PC-9 (cell line): ENCODE measurements around the gene STAT4. TPM values are rescaled to one million over a fixed set of nuclear protein-coding genes. Genes with fewer than 3 reads are reported as not detected.

Experiments used
- BruUV-seq: library from RNA; stranded (reverse); fragments of 400-500 nt; replicated peaks from 2 replicates; lab custom pipeline; 2021; lab: Mats Ljungman, UMichigan
- CTCF ChIA-PET: fragments of 300-600 bp; sonication (Branson Sonifier 250); formaldehyde crosslinking; loops from one replicate; lab custom pipeline; 2022; ENCODE audit warnings: antibody characterized with exemption; lab: Charles Lee
- POLR2A ChIA-PET: fragments of 300-600 bp; sonication (Branson Sonifier 250); formaldehyde crosslinking; loops from one replicate; lab custom pipeline; 2022; ENCODE audit warnings: antibody characterized with exemption; ENCODE audit not compliant: unreplicated experiment; lab: Charles Lee
- DNase-seq, 2 experiments: peaks; one replicate each; pipeline versions ENCODE4 v3.0.0 to v3.0.0-alpha.2; 2015 to 2022; ENCODE audit warnings: mixed read lengths in 1 of 2
- H2AFZ ChIP-seq: fragments of 200-600 bp; sonication (generic); 2 replicates; pipeline ENCODE4 v1.8.1; 2017; ENCODE audit warnings: antibody characterized with exemption
- H3F3A ChIP-seq: fragments of 200-600 bp; sonication (generic); 2 replicates; pipeline ENCODE4 v1.8.1; 2017; ENCODE audit warnings: antibody characterized with exemption, mild to moderate bottlenecking, low read depth; ENCODE audit not compliant: insufficient read depth
- H3K27ac ChIP-seq: fragments of 200-600 bp; sonication (generic); 2 replicates; pipeline ENCODE4 v1.6.1; 2016; ENCODE audit warnings: mixed run types
- H3K27me3 ChIP-seq: fragments of 200-600 bp; sonication (generic); 2 replicates; pipeline ENCODE4 v1.6.1; 2016; ENCODE audit warnings: low read depth, mixed run types; ENCODE audit not compliant: insufficient read depth
- H3K36me3 ChIP-seq: fragments of 200-600 bp; sonication (generic); 2 replicates; pipeline ENCODE4 v1.6.1; 2016; ENCODE audit warnings: low read depth, mixed run types
- H3K4me1 ChIP-seq: fragments of 200-600 bp; sonication (generic); replicated peaks from 2 replicates; pipeline ENCODE4 v1.6.1; 2016; ENCODE audit warnings: mixed run types; ENCODE audit not compliant: insufficient read depth
- H3K4me2 ChIP-seq: fragments of 200-600 bp; sonication (generic); 2 replicates; pipeline ENCODE4 v1.6.1; 2017; ENCODE audit warnings: mixed run types
- H3K4me3 ChIP-seq: fragments of 200-600 bp; sonication (generic); 2 replicates; pipeline ENCODE4 v1.6.1; 2016; ENCODE audit warnings: mixed run types
- H3K79me2 ChIP-seq: fragments of 200-600 bp; sonication (generic); 2 replicates; pipeline ENCODE4 v1.6.1; 2017; ENCODE audit warnings: low read depth, mixed run types
- H3K9me2 ChIP-seq: fragments of 200-600 bp; sonication (generic); 2 replicates; pipeline ENCODE4 v1.8.1; 2017; ENCODE audit warnings: mild to moderate bottlenecking; ENCODE audit not compliant: insufficient read depth
- H3K9me3 ChIP-seq: fragments of 200-600 bp; sonication (generic); 2 replicates; pipeline ENCODE4 v1.8.1; 2016; ENCODE audit warnings: low read depth; ENCODE audit not compliant: insufficient read depth
- H4K20me1 ChIP-seq: fragments of 200-600 bp; sonication (generic); 2 replicates; pipeline ENCODE4 v1.8.1; 2017; ENCODE audit not compliant: insufficient read depth
- CTCF ChIP-seq: fragments of 200-600 bp; sonication (generic); conservative IDR thresholded peaks from 2 replicates; pipeline ENCODE4 v1.6.1; 2017; ENCODE audit warnings: mixed run types, antibody characterized with exemption, mild to moderate bottlenecking, moderate library complexity
- EZH2 ChIP-seq: fragments of 200-600 bp; sonication (generic); IDR thresholded peaks from 2 replicates; pipeline ENCODE4 v1.8.0; 2017; ENCODE audit warnings: antibody characterized with exemption, low read depth
- intact Hi-C: fragments of 100-400 bp; cut with micrococcal nuclease; formaldehyde crosslinking; loops from one replicate; pipeline ENCODE4 v1.10.0; 2022; ENCODE audit not compliant: unreplicated experiment
- total RNA-seq: library from RNA; stranded (reverse); gene quantifications from 2 replicates; pipeline ENCODE4 v1.2.3, GENCODE V29; 2021

Gene STAT4
- total RNA-seq, 1 experiment from 2014 or later: 0.70 TPM

GRCh38 chr2:191190861-191191552 is 40.2 kb upstream of the STAT4 start:
- Histone ChIP-seq H3K4me2 (no peak overlapping the region), H3K9me3 (no peaks in the 10 kb centered on the region), H3K36me3 (no peaks in the 10 kb centered on the region), H3K27me3 (no peaks in the 10 kb centered on the region), H3K9me2 (no peaks in the 10 kb centered on the region), H4K20me1 (no peaks in the 10 kb centered on the region), H3K4me3 (no peak overlapping the region), H3K27ac (no peak overlapping the region), H3K4me1 (no peaks in the 10 kb centered on the region), H3F3A (no peaks in the 10 kb centered on the region), H2AFZ (no peak overlapping the region), H3K79me2 (no peaks in the 10 kb centered on the region)
- no TSS peak for BruUV-seq
- no peak for DNase-seq
- intact Hi-C loops: no loop called here
- POLR2A ChIA-PET: no interaction called here
- CTCF ChIA-PET: no interaction called here
- TF ChIP-seq EZH2 (no peak), CTCF (no peak)

- H3K79me2 ChIP-seq: no peaks in the 10 kb centered on the region
- no peaks in the 10 kb centered on the region for H3K36me3 ChIP-seq
- no peak overlapping the region for H3K4me3 ChIP-seq
- ChIA-PET POLR2A (no interaction called here), CTCF (no interaction called here)
- no peak for DNase-seq
- H3F3A ChIP-seq: no peaks in the 10 kb centered on the region
- H3K9me3 ChIP-seq: no peaks in the 10 kb centered on the region
- TF ChIP-seq CTCF: no peak
- no peaks in the 10 kb centered on the region for H4K20me1 ChIP-seq
- H3K4me2 ChIP-seq: no peak overlapping the region
- H3K9me2 ChIP-seq: no peaks in the 10 kb centered on the region
- H3K27ac ChIP-seq: no peak overlapping the region
- no peaks in the 10 kb centered on the region for H3K4me1 ChIP-seq
- BruUV-seq: no TSS peak
- no peak overlapping the region for H2AFZ ChIP-seq
- intact Hi-C loops: no loop called here
- H3K27me3 ChIP-seq: no peaks in the 10 kb centered on the region
Observed at GRCh38 chr2:191190435-191190834, 39.6 kb upstream of the STAT4 start.

- no peak overlapping the region for H2AFZ ChIP-seq
Observed at GRCh38 chr2:191189112-191189635, 38.4 kb upstream of the STAT4 start.

More at GRCh38 chr2:191189112-191189635, 38.4 kb upstream of the STAT4 start:
- ChIA-PET CTCF (no interaction called here), POLR2A (no interaction called here)
- H4K20me1 ChIP-seq: no peaks in the 10 kb centered on the region
- intact Hi-C loops: no loop called here
- H3K4me3 ChIP-seq: no peak overlapping the region
- no TSS peak for BruUV-seq
- H3K27me3 ChIP-seq: no peaks in the 10 kb centered on the region
- H3K4me2 ChIP-seq: 0 out of 2 replicates have a peak overlapping the region, but pooled peaks have one; percentile 8
- no peak overlapping the region for H3K27ac ChIP-seq
- no peaks in the 10 kb centered on the region for H3K9me2 ChIP-seq
- H3F3A ChIP-seq: no peaks in the 10 kb centered on the region
- DNase-seq: no peak
- no peaks in the 10 kb centered on the region for H3K4me1 ChIP-seq
- no peak for TF ChIP-seq CTCF
- no peak for TF ChIP-seq EZH2
- no peaks in the 10 kb centered on the region for H3K79me2 ChIP-seq
- H3K36me3 ChIP-seq: no peaks in the 10 kb centered on the region
- H3K9me3 ChIP-seq: no peaks in the 10 kb centered on the region
